Heart left ventricle (tissue), 13 donors: ENCODE data around the gene OGA.

Source experiments
- POLR2A ChIP-seq, 2 donors: fragments of 450-650 bp; IDR thresholded peaks; one replicate each; pipeline ENCODE4 v1.6.1; 2017; ENCODE audit warnings: antibody characterized with exemption in 2 of 2, mild to moderate bottlenecking in 2 of 2, moderate library complexity in 2 of 2
- TF ChIP-seq, protein P1 (sequence below), 12 donors: fragments of 200-600 bp; sonication (generic) in 4 of 12; IDR thresholded peaks; one replicate each; pipeline versions ENCODE4 v1.5.0 to v1.8.0; 2018 to 2022; ENCODE audit warnings: antibody characterized with exemption in 12 of 12, mild to moderate bottlenecking in 5 of 12
- donor health status: ischemic (EF 13 %, LVEDD 7.1; RV severe dilation, severe dysfunction).
- donor health status: DM: no; HTN: yes; CAD: no.
- donor health status: DM: no; HTN: no; CAD: no.
- donor health status: ischemic (EF 25% LVEDD 6.9; RV normal size, moderate dysfunction).
- donor health status: ischemic (EF 25% LVEDD 5.7; RV mildly dilated, moderate dysfunction).
- donor health status: ischemic (EF 35%, LVEDD 5.7; RV mildly dilated, moderate dysfunction).
- donor health status: nonischemic (EF 11% LVEDD 7.7; RV severe dilation, severe dysfunction).
- donor health status: DM: yes; HTN: yes; CAD: no.
- donor health status: PGD.
- donor health status: ischemic (EF 29% LVEDD 5.4; RV normal size, mild dysfunction).
- donor health status: nonischemic (EF 23%, LVEDD 6.1; RV moderate dilation, normal function).

- TF ChIP-seq, protein P1, sequence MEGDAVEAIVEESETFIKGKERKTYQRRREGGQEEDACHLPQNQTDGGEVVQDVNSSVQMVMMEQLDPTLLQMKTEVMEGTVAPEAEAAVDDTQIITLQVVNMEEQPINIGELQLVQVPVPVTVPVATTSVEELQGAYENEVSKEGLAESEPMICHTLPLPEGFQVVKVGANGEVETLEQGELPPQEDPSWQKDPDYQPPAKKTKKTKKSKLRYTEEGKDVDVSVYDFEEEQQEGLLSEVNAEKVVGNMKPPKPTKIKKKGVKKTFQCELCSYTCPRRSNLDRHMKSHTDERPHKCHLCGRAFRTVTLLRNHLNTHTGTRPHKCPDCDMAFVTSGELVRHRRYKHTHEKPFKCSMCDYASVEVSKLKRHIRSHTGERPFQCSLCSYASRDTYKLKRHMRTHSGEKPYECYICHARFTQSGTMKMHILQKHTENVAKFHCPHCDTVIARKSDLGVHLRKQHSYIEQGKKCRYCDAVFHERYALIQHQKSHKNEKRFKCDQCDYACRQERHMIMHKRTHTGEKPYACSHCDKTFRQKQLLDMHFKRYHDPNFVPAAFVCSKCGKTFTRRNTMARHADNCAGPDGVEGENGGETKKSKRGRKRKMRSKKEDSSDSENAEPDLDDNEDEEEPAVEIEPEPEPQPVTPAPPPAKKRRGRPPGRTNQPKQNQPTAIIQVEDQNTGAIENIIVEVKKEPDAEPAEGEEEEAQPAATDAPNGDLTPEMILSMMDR (IDR thresholded peaks at IDR 0.05): no peak
- no peak for TF ChIP-seq POLR2A (IDR thresholded peaks at IDR 0.05)
Observed at GRCh38 chr10:101767600-101767945, 50.7 kb downstream of the OGA start.
